ENCODE results near the gene SLC6A6.

Gene SLC6A6

DNA sequence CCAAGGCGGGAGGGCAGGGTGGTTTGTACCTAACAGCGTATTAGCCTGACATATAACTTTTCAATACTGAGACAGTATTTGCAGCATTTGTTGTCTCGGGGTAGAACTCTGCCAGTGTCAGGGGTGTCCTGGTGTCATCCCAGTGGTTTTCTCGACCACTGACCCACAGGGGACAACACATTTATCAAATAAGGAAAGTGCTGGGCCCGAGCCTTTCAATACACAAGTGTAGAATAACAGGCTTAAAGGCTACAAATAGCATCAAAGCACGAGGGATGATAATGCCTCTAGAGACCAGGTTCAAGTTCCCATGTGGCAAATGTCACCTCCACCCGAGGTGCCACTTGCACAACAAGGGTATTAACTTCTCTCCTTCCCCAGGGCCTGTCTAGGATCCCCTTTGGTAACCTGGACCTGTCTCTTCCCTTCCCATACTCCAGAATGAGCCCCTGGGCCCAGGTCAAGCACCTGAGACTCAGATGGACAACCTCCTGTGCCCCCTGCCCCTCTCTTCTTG lies 9.5 kb upstream of the SLC6A6 start:
- H3K9me3 ChIP-seq (replicated peaks; ENCODE audit: low read length): no peaks in the 10 kb centered on the region
- no peak overlapping the region for H3K4me3 ChIP-seq (ENCODE audit: low read length)
- H3K4me1 ChIP-seq (ENCODE audit: control insufficient read depth, insufficient read depth, low read length): peaks cover 8% of the 10 kb centered on the region
- H3K27me3 ChIP-seq (ENCODE audit: control insufficient read depth, insufficient read depth, low read length): peaks cover 5% of the 10 kb centered on the region
- H3K36me3 ChIP-seq (ENCODE audit: insufficient read depth, low read length): no peaks in the 10 kb centered on the region
- H3K9ac ChIP-seq (ENCODE audit: low read depth, low read length): no peak overlapping the region
- no peak overlapping the region for H3K4me2 ChIP-seq (ENCODE audit: low read length)

GRCh38 chr3:14393440-14394106 lies 8.8 kb upstream of the SLC6A6 start:
- H3K9me3 ChIP-seq (replicated peaks; ENCODE audit: low read length): no peaks in the 10 kb centered on the region
- H3K4me3 ChIP-seq (ENCODE audit: low read length): no peak overlapping the region
- no peaks in the 10 kb centered on the region for H3K36me3 ChIP-seq (ENCODE audit: insufficient read depth, low read length)
- peaks cover 5% of the 10 kb centered on the region for H3K27me3 ChIP-seq (ENCODE audit: control insufficient read depth, insufficient read depth, low read length)
- H3K4me1 ChIP-seq (ENCODE audit: control insufficient read depth, insufficient read depth, low read length): peaks cover 8% of the 10 kb centered on the region
- no peak overlapping the region for H3K4me2 ChIP-seq (ENCODE audit: low read length)
- H3K9ac ChIP-seq (ENCODE audit: low read depth, low read length): no peak overlapping the region

DNA sequence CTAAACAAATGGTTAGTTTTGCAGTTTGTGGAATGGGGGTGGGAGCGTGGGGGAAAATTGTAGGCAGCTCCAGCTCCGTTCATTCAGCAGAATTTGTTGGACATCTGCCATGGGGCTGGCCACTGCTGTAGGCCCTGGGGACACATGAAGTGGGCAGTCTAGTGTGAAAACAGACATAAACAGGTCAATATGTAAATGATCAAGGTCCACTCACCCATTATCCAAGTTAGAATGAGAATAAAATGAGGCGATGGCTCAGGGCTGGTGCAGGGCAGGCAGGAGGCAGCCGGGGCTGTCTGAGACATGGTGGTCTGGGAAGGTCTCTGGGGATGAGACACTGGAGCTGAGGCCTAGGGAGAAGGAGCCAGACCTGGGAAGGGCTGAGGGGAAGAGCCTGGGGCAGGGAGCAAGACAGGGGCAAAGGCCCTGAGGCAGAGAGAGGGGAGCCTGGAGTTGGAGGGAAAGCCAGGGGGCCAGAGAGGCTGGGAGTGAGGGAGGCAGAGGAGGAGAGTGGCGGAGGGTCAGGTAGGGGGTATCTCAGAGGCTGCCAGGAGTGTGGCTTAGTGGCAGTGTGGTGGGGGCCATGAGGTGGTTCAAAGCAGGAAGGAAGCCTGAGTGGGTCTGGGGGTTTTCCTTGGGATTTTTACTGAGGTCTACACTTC lies 6.2 kb upstream of the SLC6A6 start:
- H3K9me3 ChIP-seq (replicated peaks; ENCODE audit: low read length): no peaks in the 10 kb centered on the region

DNA sequence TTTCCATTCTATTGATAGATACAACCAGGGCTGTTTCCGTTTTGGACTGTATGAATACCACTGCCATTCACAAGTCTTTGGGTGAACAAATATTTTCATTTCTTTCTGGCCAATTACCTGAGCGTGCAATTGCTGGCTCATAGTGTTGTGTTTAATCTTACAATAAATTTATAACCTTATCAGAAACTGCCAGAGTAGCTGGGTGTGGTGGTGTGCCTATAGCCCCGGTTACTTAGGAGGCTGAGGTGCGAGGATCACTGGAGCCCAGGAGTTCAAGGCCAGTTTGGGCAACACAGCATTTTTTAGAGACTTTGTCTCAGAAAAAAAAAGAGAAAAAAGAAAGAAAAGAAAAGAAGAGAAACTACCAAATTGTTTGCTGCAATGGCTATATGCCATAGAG lies 5.4 kb upstream of the SLC6A6 start:
- H3K27me3 ChIP-seq (ENCODE audit: control insufficient read depth, insufficient read depth, low read length): no peaks in the 10 kb centered on the region
- no peak overlapping the region for H3K4me2 ChIP-seq (ENCODE audit: low read length)
- H3K4me3 ChIP-seq (ENCODE audit: low read length): no peak overlapping the region
- H3K4me1 ChIP-seq (ENCODE audit: control insufficient read depth, insufficient read depth, low read length): peaks cover 2% of the 10 kb centered on the region
- no peaks in the 10 kb centered on the region for H3K36me3 ChIP-seq (ENCODE audit: insufficient read depth, low read length)
- H3K9me3 ChIP-seq (replicated peaks; ENCODE audit: low read length): no peaks in the 10 kb centered on the region
- H3K9ac ChIP-seq (ENCODE audit: low read depth, low read length): no peak overlapping the region

More for the DNA sequence above, 6.2 kb upstream of the SLC6A6 start:
- Histone ChIP-seq H3K27me3 (ENCODE audit: control insufficient read depth, insufficient read depth, low read length) (no peaks in the 10 kb centered on the region), H3K4me2 (ENCODE audit: low read length) (no peak overlapping the region), H3K36me3 (ENCODE audit: insufficient read depth, low read length) (no peaks in the 10 kb centered on the region), H3K4me1 (ENCODE audit: control insufficient read depth, insufficient read depth, low read length) (peaks cover 5% of the 10 kb centered on the region), H3K9ac (ENCODE audit: low read depth, low read length) (no peak overlapping the region), H3K4me3 (ENCODE audit: low read length) (no peak overlapping the region)

- no peaks in the 10 kb centered on the region for H3K36me3 ChIP-seq (ENCODE audit: insufficient read depth, low read length)
- H3K4me1 ChIP-seq (ENCODE audit: control insufficient read depth, insufficient read depth, low read length): peaks cover 4% of the 10 kb centered on the region
- H3K9me3 ChIP-seq (replicated peaks; ENCODE audit: low read length): no peaks in the 10 kb centered on the region
- H3K9ac ChIP-seq (ENCODE audit: low read depth, low read length): no peak overlapping the region
- H3K27me3 ChIP-seq (ENCODE audit: control insufficient read depth, insufficient read depth, low read length): no peaks in the 10 kb centered on the region
- no peak overlapping the region for H3K4me3 ChIP-seq (ENCODE audit: low read length)
- no peak overlapping the region for H3K4me2 ChIP-seq (ENCODE audit: low read length)
Observed at GRCh38 chr3:14397531-14397930, 4.9 kb upstream of the SLC6A6 start.

GRCh38 chr3:14397940-14398796 lies 4.2 kb upstream of the SLC6A6 start:
- Histone ChIP-seq H3K9ac (ENCODE audit: low read depth, low read length) (no peak overlapping the region), H3K36me3 (ENCODE audit: insufficient read depth, low read length) (no peaks in the 10 kb centered on the region), H3K4me2 (ENCODE audit: low read length) (no peak overlapping the region), H3K27me3 (ENCODE audit: control insufficient read depth, insufficient read depth, low read length) (no peaks in the 10 kb centered on the region), H3K4me1 (ENCODE audit: control insufficient read depth, insufficient read depth, low read length) (peaks cover 4% of the 10 kb centered on the region), H3K4me3 (ENCODE audit: low read length) (no peak overlapping the region), H3K9me3 (replicated peaks; ENCODE audit: low read length) (no peaks in the 10 kb centered on the region)

GRCh38 chr3:14398797-14399106 lies 3.7 kb upstream of the SLC6A6 start:
- no peak overlapping the region for H3K4me2 ChIP-seq (ENCODE audit: low read length)
- no peaks in the 10 kb centered on the region for H3K27me3 ChIP-seq (ENCODE audit: control insufficient read depth, insufficient read depth, low read length)

DNA sequence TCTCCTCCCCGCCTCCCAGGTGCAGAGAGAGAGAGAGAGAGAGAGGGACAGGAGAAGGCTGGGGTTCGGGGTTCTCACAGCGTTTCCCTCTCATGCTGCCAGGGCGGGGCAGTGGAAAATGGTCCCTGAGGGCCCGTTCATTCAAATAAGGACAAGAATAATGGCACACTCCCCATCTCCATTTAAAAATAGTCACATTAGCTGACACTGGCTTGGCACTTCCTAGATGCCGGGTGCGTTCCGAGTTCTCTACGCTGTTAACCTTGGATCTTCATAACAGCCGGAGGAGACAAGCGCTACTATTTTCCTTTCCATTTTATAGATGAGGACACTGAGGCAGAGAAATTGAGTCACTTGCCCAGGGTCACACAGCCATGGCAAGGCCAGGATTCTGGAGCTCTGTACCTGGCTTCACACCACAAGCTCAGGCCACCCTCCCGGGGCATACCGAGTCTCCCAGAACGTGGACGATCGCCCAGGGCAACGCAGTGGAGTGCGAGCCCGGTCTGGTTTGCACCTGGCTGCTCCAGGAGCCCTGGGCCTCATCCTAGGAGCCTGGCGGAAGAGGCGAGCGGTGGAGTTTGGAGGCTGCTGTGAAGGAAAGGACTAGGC lies 608 bp upstream of the SLC6A6 start:
- Histone ChIP-seq H3K9ac (ENCODE audit: low read depth, low read length) (peak overlapping the region; percentile 50), H3K9me3 (replicated peaks; ENCODE audit: low read length) (no peaks in the 10 kb centered on the region), H3K4me1 (ENCODE audit: control insufficient read depth, insufficient read depth, low read length) (peaks cover 31% of the 10 kb centered on the region), H3K36me3 (ENCODE audit: insufficient read depth, low read length) (no peaks in the 10 kb centered on the region), H3K27me3 (ENCODE audit: control insufficient read depth, insufficient read depth, low read length) (no peaks in the 10 kb centered on the region), H3K4me2 (ENCODE audit: low read length) (peak overlapping the region; percentile 89), H3K4me3 (ENCODE audit: low read length) (peak overlapping the region; percentile 81)

More at GRCh38 chr3:14398797-14399106, 3.7 kb upstream of the SLC6A6 start:
- Histone ChIP-seq H3K9ac (ENCODE audit: low read depth, low read length) (no peak overlapping the region), H3K4me3 (ENCODE audit: low read length) (no peak overlapping the region), H3K9me3 (replicated peaks; ENCODE audit: low read length) (no peaks in the 10 kb centered on the region), H3K36me3 (ENCODE audit: insufficient read depth, low read length) (no peaks in the 10 kb centered on the region), H3K4me1 (ENCODE audit: control insufficient read depth, insufficient read depth, low read length) (peaks cover 5% of the 10 kb centered on the region)

GRCh38 chr3:14403619-14404155 lies 1.3 kb downstream of the SLC6A6 start:
- Histone ChIP-seq H3K4me2 (ENCODE audit: low read length) (peak overlapping the region; percentile 89), H3K4me1 (ENCODE audit: control insufficient read depth, insufficient read depth, low read length) (peaks cover 31% of the 10 kb centered on the region), H3K9me3 (replicated peaks; ENCODE audit: low read length) (no peaks in the 10 kb centered on the region), H3K4me3 (ENCODE audit: low read length) (peak overlapping the region; percentile 81), H3K9ac (ENCODE audit: low read depth, low read length) (peak overlapping the region; percentile 90), H3K27me3 (ENCODE audit: control insufficient read depth, insufficient read depth, low read length) (no peaks in the 10 kb centered on the region), H3K36me3 (ENCODE audit: insufficient read depth, low read length) (no peaks in the 10 kb centered on the region)

DNA sequence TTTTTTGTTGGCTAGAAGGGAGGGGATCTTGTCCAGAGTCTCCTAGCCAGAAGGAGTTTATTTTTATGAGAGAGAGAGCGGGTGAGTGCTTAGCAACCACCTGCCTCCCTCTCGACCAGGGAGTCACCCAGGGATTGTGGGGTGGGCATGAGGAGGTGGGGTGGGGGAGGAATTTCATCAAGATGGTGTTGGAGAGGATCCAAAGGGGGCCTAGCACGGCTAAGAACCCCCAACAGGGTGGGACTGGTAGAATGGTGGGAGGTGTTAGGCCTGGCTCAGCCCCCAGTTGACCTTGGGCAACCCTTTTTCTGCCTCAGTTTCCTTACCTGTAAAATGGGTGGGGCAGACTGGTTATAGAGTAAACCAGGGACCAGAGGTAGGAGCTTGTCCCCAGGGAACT lies 1.8 kb downstream of the SLC6A6 start:
- Histone ChIP-seq H3K4me1 (ENCODE audit: control insufficient read depth, insufficient read depth, low read length) (peaks cover 33% of the 10 kb centered on the region), H3K27me3 (ENCODE audit: control insufficient read depth, insufficient read depth, low read length) (no peaks in the 10 kb centered on the region), H3K9me3 (replicated peaks; ENCODE audit: low read length) (no peaks in the 10 kb centered on the region), H3K4me3 (ENCODE audit: low read length) (peak overlapping the region; percentile 81), H3K4me2 (ENCODE audit: low read length) (peak overlapping the region; percentile 89), H3K9ac (ENCODE audit: low read depth, low read length) (peak overlapping the region; percentile 90), H3K36me3 (ENCODE audit: insufficient read depth, low read length) (peaks cover 1% of the 10 kb centered on the region)

All from skeletal muscle satellite cell (primary cell).